ENCODE measurements around the gene KIAA1143.

The KIAA1143 gene

DNA sequence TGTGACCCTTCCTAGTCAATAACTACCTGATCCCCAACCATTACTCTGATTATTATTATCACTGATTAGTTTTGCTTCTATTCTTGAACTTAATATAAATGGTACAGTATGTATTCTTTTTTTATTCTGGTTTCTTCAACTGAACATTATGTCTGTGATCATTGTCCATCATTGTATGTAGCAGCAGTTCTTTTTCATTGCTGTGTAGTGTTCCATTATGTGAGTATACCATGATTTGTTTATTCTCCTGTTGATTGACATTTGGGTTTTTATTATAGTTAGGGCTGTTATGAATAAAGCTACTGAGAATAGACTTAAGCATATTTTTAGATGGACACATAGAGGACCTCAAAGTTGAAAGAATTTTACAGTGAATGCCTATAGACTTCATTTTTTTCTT lies 2.8 kb upstream of the KIAA1143 start:
- H3K9me3 ChIP-seq (ENCODE audit: low read depth, low read length), result peaks cover 8% of the 10 kb centered on the region; the same call in 1 of the 2 replicates
- no peak overlapping the region for H3K9ac ChIP-seq (ENCODE audit: insufficient read length)
- no peak overlapping the region for H3K4me3 ChIP-seq
- no peak overlapping the region for H3K27ac ChIP-seq
- TF ChIP-seq POLR2AphosphoS5 (IDR thresholded peaks at IDR 0.05; ENCODE audit: borderline replicate concordance, low read depth, low read length) (no peak), FOXP2 (optimal IDR thresholded peaks at IDR 0.05; ENCODE audit: control extremely low read depth, extremely low read length, insufficient read depth) (no peak), EZH2 (IDR thresholded peaks at IDR 0.05) (no peak)
- no peak for DNase-seq (ENCODE audit: low read depth, low spot score)
- peaks cover 42% of the 10 kb centered on the region for H3K36me3 ChIP-seq (ENCODE audit: insufficient read depth, low read length)

DNA sequence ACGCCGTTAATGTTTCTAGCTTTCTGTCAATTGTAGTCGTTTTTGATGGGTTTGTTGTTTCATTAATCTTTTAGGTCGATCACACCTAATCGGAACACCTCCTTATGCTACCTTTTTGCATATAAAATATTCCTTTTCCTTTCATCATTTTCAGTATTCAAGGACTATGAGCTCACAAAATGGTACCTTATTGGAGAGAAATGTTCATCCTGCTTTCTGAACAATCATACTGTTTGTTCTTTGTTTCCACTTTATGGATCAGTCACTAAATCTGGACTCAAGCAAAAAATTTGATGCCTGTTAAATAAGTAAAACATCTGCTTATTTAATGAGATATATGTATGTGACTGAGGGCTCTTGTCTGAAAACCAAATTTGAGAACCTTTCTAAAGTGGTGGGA lies 1.3 kb upstream of the KIAA1143 start:
- peak overlapping the region; percentile 87 for H3K4me3 ChIP-seq
- H3K36me3 ChIP-seq (ENCODE audit: insufficient read depth, low read length), result peaks cover 49% of the 10 kb centered on the region
- TF ChIP-seq POLR2AphosphoS5 (IDR thresholded peaks at IDR 0.05; ENCODE audit: borderline replicate concordance, low read depth, low read length) (no peak), EZH2 (IDR thresholded peaks at IDR 0.05) (no peak), FOXP2 (optimal IDR thresholded peaks at IDR 0.05; ENCODE audit: control extremely low read depth, extremely low read length, insufficient read depth) (no peak)
- DNase-seq (ENCODE audit: low read depth, low spot score), result no peak
- peak overlapping the region; percentile 77; the same call in 1 of the 2 replicates for H3K27ac ChIP-seq
- peaks cover 10% of the 10 kb centered on the region; the same call in 1 of the 2 replicates for H3K9me3 ChIP-seq (ENCODE audit: low read depth, low read length)
- H3K9ac ChIP-seq (ENCODE audit: insufficient read length), result peak overlapping the region; percentile 90

- TF ChIP-seq POLR2AphosphoS5 (IDR thresholded peaks at IDR 0.05; ENCODE audit: borderline replicate concordance, low read depth, low read length), result no peak
- TF ChIP-seq EZH2 (IDR thresholded peaks at IDR 0.05), result no peak
- TF ChIP-seq FOXP2 (optimal IDR thresholded peaks at IDR 0.05; ENCODE audit: control extremely low read depth, extremely low read length, insufficient read depth), result no peak
- peak overlapping the region; percentile 77 for H3K27ac ChIP-seq
- peaks cover 53% of the 10 kb centered on the region for H3K36me3 ChIP-seq (ENCODE audit: insufficient read depth, low read length)
- H3K9ac ChIP-seq (ENCODE audit: insufficient read length), result peak overlapping the region; percentile 90
- no peak for DNase-seq (ENCODE audit: low read depth, low spot score)
- H3K9me3 ChIP-seq (ENCODE audit: low read depth, low read length), result peaks cover 10% of the 10 kb centered on the region; the same call in 1 of the 2 replicates
- peak overlapping the region; percentile 87 for H3K4me3 ChIP-seq
Observed at GRCh38 chr3:44762170-44762677, 805 bp upstream of the KIAA1143 start.

DNA sequence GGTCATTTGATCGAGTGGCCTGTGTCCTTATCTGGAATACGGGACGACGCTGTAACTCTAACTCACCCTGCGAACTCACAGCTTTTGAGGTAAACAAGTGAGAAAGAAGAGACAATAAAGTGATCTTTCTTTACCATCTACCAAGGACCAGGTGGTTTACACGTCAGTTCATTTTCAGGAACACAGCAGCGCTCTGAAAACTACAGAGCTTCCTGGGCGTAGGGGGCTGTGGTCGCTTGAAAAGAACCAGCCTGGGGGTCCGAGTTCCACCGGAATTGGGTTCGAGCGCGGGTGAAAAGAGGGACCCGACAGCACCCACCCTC lies 357 bp downstream of the KIAA1143 start:
- H3K4me3 ChIP-seq, result peak overlapping the region; percentile 87
- peak overlapping the region; percentile 86 for H3K9ac ChIP-seq (ENCODE audit: insufficient read length)
- H3K36me3 ChIP-seq (ENCODE audit: insufficient read depth, low read length), result peaks cover 57% of the 10 kb centered on the region
- peak overlapping the region; percentile 70; the same call in 1 of the 2 replicates for H3K27ac ChIP-seq
- no peak for DNase-seq (ENCODE audit: low read depth, low spot score)
- no peak for TF ChIP-seq FOXP2 (optimal IDR thresholded peaks at IDR 0.05; ENCODE audit: control extremely low read depth, extremely low read length, insufficient read depth)
- no peak for TF ChIP-seq EZH2 (IDR thresholded peaks at IDR 0.05)
- no peak for TF ChIP-seq POLR2AphosphoS5 (IDR thresholded peaks at IDR 0.05; ENCODE audit: borderline replicate concordance, low read depth, low read length)
- H3K9me3 ChIP-seq (ENCODE audit: low read depth, low read length), result peaks cover 6% of the 10 kb centered on the region; the same call in 1 of the 2 replicates

DNA sequence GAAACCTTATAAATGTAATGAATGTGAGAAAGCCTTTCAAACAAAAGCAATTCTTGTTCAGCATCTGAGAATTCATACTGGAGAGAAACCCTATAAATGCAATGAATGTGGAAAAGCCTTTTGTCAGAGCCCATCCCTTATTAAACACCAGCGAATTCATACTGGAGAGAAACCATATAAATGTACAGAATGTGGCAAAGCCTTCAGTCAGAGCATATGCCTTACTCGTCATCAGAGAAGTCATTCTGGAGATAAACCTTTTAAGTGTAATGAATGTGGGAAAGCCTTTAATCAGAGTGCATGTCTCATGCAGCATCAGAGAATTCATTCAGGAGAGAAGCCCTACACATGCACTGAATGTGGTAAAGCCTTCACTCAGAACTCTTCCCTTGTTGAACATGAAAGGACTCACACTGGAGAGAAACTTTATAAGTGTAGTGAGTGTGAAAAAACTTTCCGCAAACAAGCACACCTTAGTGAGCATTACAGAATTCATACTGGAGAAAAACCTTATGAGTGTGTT lies 26.7 kb downstream of the KIAA1143 start:
- Histone ChIP-seq H3K36me3 (ENCODE audit: insufficient read depth, low read length) (no peaks in the 10 kb centered on the region), H3K27ac (no peak overlapping the region), H3K9ac (ENCODE audit: insufficient read length) (no peak overlapping the region), H3K4me3 (no peak overlapping the region), H3K9me3 (ENCODE audit: low read depth, low read length) (no peaks in the 10 kb centered on the region)
- TF ChIP-seq POLR2AphosphoS5 (IDR thresholded peaks at IDR 0.05; ENCODE audit: borderline replicate concordance, low read depth, low read length) (no peak), FOXP2 (optimal IDR thresholded peaks at IDR 0.05; ENCODE audit: control extremely low read depth, extremely low read length, insufficient read depth) (no peak), EZH2 (IDR thresholded peaks at IDR 0.05) (no peak)
- no peak for DNase-seq (ENCODE audit: low read depth, low spot score)

DNA sequence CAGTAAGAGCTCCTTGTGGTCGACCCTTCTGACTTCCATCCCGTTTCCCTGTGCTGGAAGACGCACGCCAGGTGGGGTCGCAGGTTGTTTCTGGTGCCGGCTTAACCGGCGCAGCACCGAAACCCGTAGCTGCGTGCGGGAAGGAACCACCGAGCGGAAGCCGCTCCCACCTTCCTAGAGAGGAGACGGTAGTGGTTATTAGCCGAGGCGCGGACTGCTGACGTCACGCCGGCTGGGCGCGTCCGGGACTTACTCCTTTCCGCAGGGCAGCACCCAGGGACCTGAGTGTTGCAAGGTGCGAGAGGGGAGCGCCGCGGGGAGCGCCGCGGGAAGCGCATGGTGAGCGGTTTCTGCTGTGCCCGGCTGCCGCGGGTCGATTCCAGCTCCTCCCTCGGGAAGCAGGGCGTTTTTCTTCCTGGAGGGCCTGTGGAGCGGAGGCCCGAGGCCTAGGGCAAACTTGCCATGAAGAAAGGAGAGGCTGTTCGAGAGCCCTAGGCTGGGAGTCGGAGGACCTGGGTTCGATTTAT lies 32.0 kb downstream of the KIAA1143 start, which contains the start of gene ZNF501:
ZNF501 (plus strand) TSS at position 252 of the 527 bp plus-strand sequence. CDS start 4,787 bp downstream, outside the sequence.
- TF ChIP-seq POLR2AphosphoS5 (IDR thresholded peaks at IDR 0.05; ENCODE audit: borderline replicate concordance, low read depth, low read length), result peak; percentile 22; the same call in 1 of the 2 replicates
- no peak for TF ChIP-seq EZH2 (IDR thresholded peaks at IDR 0.05)
- no peak for TF ChIP-seq FOXP2 (optimal IDR thresholded peaks at IDR 0.05; ENCODE audit: control extremely low read depth, extremely low read length, insufficient read depth)
- no peaks in the 10 kb centered on the region for H3K36me3 ChIP-seq (ENCODE audit: insufficient read depth, low read length)
- H3K9ac ChIP-seq (ENCODE audit: insufficient read length), result no peak within 1 kb of the TSS
- no peak within 1 kb of the TSS for H3K4me3 ChIP-seq
- DNase-seq (ENCODE audit: low read depth, low spot score), result no peak
- no peak within 1 kb of the TSS for H3K27ac ChIP-seq
- H3K9me3 ChIP-seq (ENCODE audit: low read depth, low read length), result no peaks in the 10 kb centered on the region

DNA sequence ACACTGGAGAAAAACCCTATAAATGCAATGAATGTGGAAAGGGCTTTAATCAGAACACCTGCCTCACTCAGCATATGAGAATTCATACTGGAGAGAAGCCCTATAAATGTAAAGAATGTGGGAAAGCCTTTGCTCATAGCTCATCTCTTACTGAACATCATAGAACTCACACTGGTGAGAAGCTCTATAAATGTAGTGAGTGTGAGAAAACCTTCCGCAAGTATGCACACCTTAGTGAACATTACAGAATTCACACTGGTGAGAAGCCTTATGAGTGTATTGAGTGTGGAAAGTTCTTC lies 39.4 kb downstream of the KIAA1143 start:
- TF ChIP-seq EZH2 (IDR thresholded peaks at IDR 0.05) (no peak), POLR2AphosphoS5 (IDR thresholded peaks at IDR 0.05; ENCODE audit: borderline replicate concordance, low read depth, low read length) (no peak), FOXP2 (optimal IDR thresholded peaks at IDR 0.05; ENCODE audit: control extremely low read depth, extremely low read length, insufficient read depth) (no peak)
- Histone ChIP-seq H3K9me3 (ENCODE audit: low read depth, low read length) (no peaks in the 10 kb centered on the region), H3K36me3 (ENCODE audit: insufficient read depth, low read length) (no peaks in the 10 kb centered on the region), H3K9ac (ENCODE audit: insufficient read length) (no peak overlapping the region), H3K4me3 (no peak overlapping the region), H3K27ac (no peak overlapping the region)
- no peak for DNase-seq (ENCODE audit: low read depth, low spot score)

DNA sequence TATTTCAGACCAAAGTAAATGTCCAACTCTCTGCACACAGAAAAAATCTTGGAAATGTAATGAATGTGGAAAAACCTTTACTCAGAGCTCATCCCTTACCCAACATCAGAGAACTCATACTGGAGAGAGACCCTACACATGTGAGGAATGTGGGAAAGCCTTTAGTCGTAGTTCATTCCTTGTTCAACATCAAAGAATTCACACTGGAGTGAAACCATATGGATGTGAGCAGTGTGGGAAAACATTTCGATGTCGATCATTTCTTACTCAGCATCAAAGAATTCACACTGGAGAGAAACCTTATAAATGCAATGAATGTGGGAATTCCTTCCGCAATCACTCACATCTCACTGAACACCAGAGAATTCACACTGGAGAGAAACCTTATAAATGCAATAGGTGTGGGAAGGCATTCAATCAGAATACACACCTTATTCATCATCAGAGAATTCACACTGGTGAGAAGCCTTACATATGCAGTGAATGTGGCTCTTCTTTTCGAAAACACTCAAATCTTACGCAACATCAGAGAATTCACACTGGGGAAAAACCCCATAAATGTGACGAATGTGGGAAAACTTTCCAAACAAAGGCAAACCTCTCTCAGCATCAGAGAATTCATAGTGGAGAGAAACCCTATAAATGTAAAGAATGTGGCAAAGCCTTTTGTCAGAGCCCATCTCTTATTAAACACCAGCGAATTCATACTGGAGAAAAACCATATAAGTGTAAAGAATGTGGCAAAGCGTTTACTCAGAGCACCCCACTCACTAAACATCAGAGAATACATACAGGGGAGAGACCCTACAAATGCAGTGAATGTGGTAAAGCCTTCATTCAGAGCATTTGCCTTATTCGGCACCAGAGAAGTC lies 40.0 kb downstream of the KIAA1143 start:
- DNase-seq (ENCODE audit: low read depth, low spot score), result no peak
- TF ChIP-seq POLR2AphosphoS5 (IDR thresholded peaks at IDR 0.05; ENCODE audit: borderline replicate concordance, low read depth, low read length) (no peak), EZH2 (IDR thresholded peaks at IDR 0.05) (no peak), FOXP2 (optimal IDR thresholded peaks at IDR 0.05; ENCODE audit: control extremely low read depth, extremely low read length, insufficient read depth) (no peak)
- H3K9ac ChIP-seq (ENCODE audit: insufficient read length), result no peak overlapping the region
- no peak overlapping the region for H3K27ac ChIP-seq
- H3K4me3 ChIP-seq, result no peak overlapping the region
- no peaks in the 10 kb centered on the region for H3K36me3 ChIP-seq (ENCODE audit: insufficient read depth, low read length)
- no peaks in the 10 kb centered on the region for H3K9me3 ChIP-seq (ENCODE audit: low read depth, low read length)

All from SK-N-MC (cell line).